B cell (primary cell): ENCODE measurements around the gene DPYD. TPM values are rescaled to one million over a fixed set of nuclear protein-coding genes. Genes with fewer than 3 reads are reported as not detected.

Experiments
- ATAC-seq: fragments of 200-7000 bp; cut with Tn5 transposase; one replicate; pipeline ENCODE4 v1.10.0; 2021; ENCODE audit warnings: low read depth, mild to moderate bottlenecking, moderate number of reproducible peaks, moderate library complexity
- CTCF ChIA-PET: fragments of 350-600 bp; sonication (Branson Sonifier 250); formaldehyde crosslinking; loops from one replicate; lab custom pipeline; 2021; ENCODE audit warnings: antibody characterized with exemption, inconsistent platforms; lab: Charles Lee
- POLR2A ChIA-PET: fragments of 350-600 bp; sonication (Branson Sonifier 250); formaldehyde crosslinking; loops from one replicate; lab custom pipeline; 2021; ENCODE audit warnings: antibody characterized with exemption; lab: Charles Lee
- DNase-seq: peaks from one replicate; pipeline ENCODE4 v3.0.0; 2013
- H2AFZ ChIP-seq: 2 replicates; pipeline ENCODE4 v1.6.1; 2012; ENCODE audit warnings: mild to moderate bottlenecking, low read depth, low read length; ENCODE audit not compliant: insufficient read depth, poor library complexity, severe bottlenecking
- H3K27ac ChIP-seq, 2 donors: 1 replicate in 1 of 2; 2 replicates in 1 of 2; pipeline ENCODE4 v1.5.1; 2012 to 2013; ENCODE audit warnings: low read length in 2 of 2, mild to moderate bottlenecking in 2 of 2, moderate library complexity in 1 of 2
- H3K27me3 ChIP-seq, 4 experiments: fragments of 200-600 bp in 1 of 4; sonication (generic) in 1 of 4; replicated peaks in 1 of 4; 1 replicate in 2 of 4; 2 replicates in 2 of 4; pipeline versions ENCODE4 v1.6.1 to v1.7.0; 2013 to 2016; ENCODE audit warnings: low read length in 3 of 4, mild to moderate bottlenecking in 2 of 4, mixed read lengths in 1 of 4, moderate library complexity in 1 of 4; ENCODE audit not compliant: insufficient read depth in 4 of 4, control insufficient read depth in 3 of 4; ENCODE audit errors: control extremely low read depth in 1 of 4
- H3K36me3 ChIP-seq, 2 experiments: replicated peaks in 1 of 2; 1 replicate in 1 of 2; 2 replicates in 1 of 2; pipeline versions ENCODE4 v1.6.1 to v1.7.1; 2013; ENCODE audit warnings: low read length in 1 of 2; ENCODE audit not compliant: insufficient read depth in 2 of 2, control insufficient read depth in 1 of 2; ENCODE audit errors: control extremely low read depth in 1 of 2, extremely low read depth in 1 of 2
- H3K4me1 ChIP-seq, 2 donors: fragments of 200-600 bp in 1 of 2; sonication (generic) in 1 of 2; 1 replicate in 1 of 2; 2 replicates in 1 of 2; pipeline versions ENCODE4 v1.5.1 to v1.6.1; 2013 to 2017; ENCODE audit warnings: low read length in 2 of 2; ENCODE audit not compliant: control insufficient read depth in 2 of 2, insufficient read depth in 2 of 2
- H3K4me2 ChIP-seq: replicated peaks from 2 replicates; pipeline ENCODE3; 2012; ENCODE audit warnings: mild to moderate bottlenecking, low read depth, low read length; ENCODE audit not compliant: poor library complexity, severe bottlenecking
- H3K4me3 ChIP-seq, 5 experiments: fragments of 200-600 bp in 1 of 5; sonication (generic) in 1 of 5; 1 replicate in 3 of 5; 2 replicates in 2 of 5; pipeline versions ENCODE4 v1.5.1 to v1.7.0; 2011 to 2016; ENCODE audit warnings: low read length in 4 of 5, mild to moderate bottlenecking in 4 of 5, low read depth in 2 of 5, control low read depth in 1 of 5, moderate library complexity in 1 of 5; ENCODE audit not compliant: insufficient read depth in 1 of 5; ENCODE audit errors: control extremely low read depth in 1 of 5, extremely low read depth in 1 of 5
- H3K79me2 ChIP-seq: fragments of 200-600 bp; sonication (generic); one replicate; pipeline ENCODE4 v1.6.0; 2016; ENCODE audit warnings: low read length; ENCODE audit not compliant: control insufficient read depth, insufficient read depth
- H3K9ac ChIP-seq: fragments of 200-600 bp; sonication (generic); 2 replicates; pipeline ENCODE4 v1.6.1; 2017; ENCODE audit warnings: mild to moderate bottlenecking, low read length, moderate library complexity
- H3K9me3 ChIP-seq, 3 donors: one replicate each; pipeline versions ENCODE4 v1.6.1 to v1.7.1; 2013; ENCODE audit warnings: low read length in 2 of 3; ENCODE audit not compliant: control insufficient read depth in 2 of 3, insufficient read depth in 1 of 3; ENCODE audit errors: control extremely low read depth in 1 of 3
- H4K20me1 ChIP-seq: 2 replicates; pipeline ENCODE4 v1.6.0; 2012; ENCODE audit warnings: mild to moderate bottlenecking, low read length; ENCODE audit not compliant: insufficient read depth, control insufficient read depth, poor library complexity, severe bottlenecking
- H3K27ac Mint-ChIP-seq: one replicate; pipeline ENCODE4 v1.8.0; 2021; ENCODE audit warnings: mixed read lengths
- H3K27me3 Mint-ChIP-seq: one replicate; pipeline ENCODE4 v1.8.0; 2021; ENCODE audit warnings: mixed read lengths
- H3K4me1 Mint-ChIP-seq: one replicate; pipeline ENCODE4 v1.8.0; 2021; ENCODE audit warnings: mixed read lengths
- H3K4me3 Mint-ChIP-seq: one replicate; pipeline ENCODE4 v1.8.0; 2021; ENCODE audit warnings: mixed read lengths
- H3K9me3 Mint-ChIP-seq: one replicate; pipeline ENCODE4 v1.8.0; 2022; ENCODE audit warnings: mixed read lengths; ENCODE audit not compliant: insufficient read depth
- EZH2 ChIP-seq: IDR thresholded peaks from 2 replicates; pipeline ENCODE4 v1.6.1; 2012; ENCODE audit warnings: borderline replicate concordance, low read depth, mild to moderate bottlenecking, moderate library complexity, low read length; ENCODE audit not compliant: insufficient read depth, poor library complexity, severe bottlenecking
- WGBS: methylation state at CpG from one replicate; pipeline ENCODE4 v1.1.5; 2013; ENCODE audit warnings: missing lambda C conversion rate; ENCODE audit not compliant: insufficient coverage; 5-methylcytosine and 5-hydroxymethylcytosine counted together
- intact Hi-C: fragments of 100-400 bp; cut with micrococcal nuclease; formaldehyde crosslinking; loops from one replicate; pipeline ENCODE4 v1.10.0; 2022
- polyA plus RNA-seq: library from polyadenylated mRNA; depleted of rRNA; stranded (reverse); fragments of >200 nt; gene quantifications from 2 replicates; pipeline ENCODE4 v1.2.3, GENCODE V29; 2012
- total RNA-seq, 2 donors: library from RNA; stranded (reverse); fragments of 120-200 nt in 1 of 2; gene quantifications; 1 replicate in 1 of 2; 2 replicates in 1 of 2; pipeline versions ENCODE4 v1.2.3 to v1.2.4, GENCODE V29; 2013 to 2022
- TF ChIP-seq, protein P1 (sequence below): fragments of 200-600 bp; IDR thresholded peaks from one replicate; pipeline ENCODE4 v1.8.0; 2022; ENCODE audit warnings: antibody characterized with exemption, mild to moderate bottlenecking

DPYD gene
- total and polyA plus RNA-seq, 2 donors (not counting 1 experiment from before 2014, with no cell fraction given), result 4.2 to 19.0 TPM

DNA sequence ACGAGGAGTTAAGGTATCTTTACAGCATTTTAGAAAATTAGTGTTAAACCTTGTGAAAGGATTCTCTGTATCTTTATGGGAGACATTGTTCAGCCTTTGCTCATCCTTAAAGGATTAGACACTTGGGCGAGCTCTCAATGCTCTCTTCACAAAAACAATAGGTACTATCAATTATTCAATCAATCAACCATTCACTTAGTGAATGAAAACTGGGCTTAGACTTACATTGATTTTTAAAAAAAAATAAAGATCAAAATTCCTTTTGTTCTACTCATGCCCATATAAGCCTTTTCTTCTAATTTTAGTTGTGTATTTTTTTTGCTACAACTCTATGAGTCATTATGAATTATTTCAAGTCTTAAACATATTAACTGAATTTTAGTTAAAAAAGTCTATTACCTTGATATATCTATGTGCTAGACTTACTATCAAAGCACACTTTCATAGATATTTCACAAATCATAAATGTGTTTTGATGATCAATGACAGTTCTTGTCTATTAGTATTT lies 181.2 kb downstream of the DPYD start:
- Mint-ChIP-seq H3K27ac (no peak overlapping the region), H3K27me3 (no peaks in the 10 kb centered on the region), H3K9me3 (no peaks in the 10 kb centered on the region), H3K4me1 (peaks cover 13% of the 10 kb centered on the region), H3K4me3 (no peak overlapping the region)
- no peak overlapping the region for H3K4me3 ChIP-seq
- H3K9ac ChIP-seq, result no peak overlapping the region
- H3K4me1 ChIP-seq, result peaks cover 4 to 5% of the 10 kb centered on the region in 2 donors
- ATAC-seq, result no peak
- no peak overlapping the region for H2AFZ ChIP-seq
- no peaks in the 10 kb centered on the region for H3K79me2 ChIP-seq
- no peak overlapping the region for H3K4me2 ChIP-seq
- H3K27me3 ChIP-seq, result no peaks in the 10 kb centered on the region
- H3K27ac ChIP-seq, result no peak overlapping the region
- no peaks in the 10 kb centered on the region for H3K9me3 ChIP-seq
- H3K36me3 ChIP-seq, result peaks cover 0 to 2% of the 10 kb centered on the region in 2 experiments
- H4K20me1 ChIP-seq, result no peaks in the 10 kb centered on the region
- TF ChIP-seq, protein P1, sequence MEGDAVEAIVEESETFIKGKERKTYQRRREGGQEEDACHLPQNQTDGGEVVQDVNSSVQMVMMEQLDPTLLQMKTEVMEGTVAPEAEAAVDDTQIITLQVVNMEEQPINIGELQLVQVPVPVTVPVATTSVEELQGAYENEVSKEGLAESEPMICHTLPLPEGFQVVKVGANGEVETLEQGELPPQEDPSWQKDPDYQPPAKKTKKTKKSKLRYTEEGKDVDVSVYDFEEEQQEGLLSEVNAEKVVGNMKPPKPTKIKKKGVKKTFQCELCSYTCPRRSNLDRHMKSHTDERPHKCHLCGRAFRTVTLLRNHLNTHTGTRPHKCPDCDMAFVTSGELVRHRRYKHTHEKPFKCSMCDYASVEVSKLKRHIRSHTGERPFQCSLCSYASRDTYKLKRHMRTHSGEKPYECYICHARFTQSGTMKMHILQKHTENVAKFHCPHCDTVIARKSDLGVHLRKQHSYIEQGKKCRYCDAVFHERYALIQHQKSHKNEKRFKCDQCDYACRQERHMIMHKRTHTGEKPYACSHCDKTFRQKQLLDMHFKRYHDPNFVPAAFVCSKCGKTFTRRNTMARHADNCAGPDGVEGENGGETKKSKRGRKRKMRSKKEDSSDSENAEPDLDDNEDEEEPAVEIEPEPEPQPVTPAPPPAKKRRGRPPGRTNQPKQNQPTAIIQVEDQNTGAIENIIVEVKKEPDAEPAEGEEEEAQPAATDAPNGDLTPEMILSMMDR, result no peak
- TF ChIP-seq EZH2, result no peak
- WGBS, result no CpG with 5 or more reads among the region's 2 CpGs
- CTCF ChIA-PET, result no interaction called here
- no peak for DNase-seq
- POLR2A ChIA-PET, result no interaction called here
- intact Hi-C loops, result loop anchor here (1.0 kb wide), 1 partner anchor 11 kb away; no protein-coding TSS in a partner anchor

DNA sequence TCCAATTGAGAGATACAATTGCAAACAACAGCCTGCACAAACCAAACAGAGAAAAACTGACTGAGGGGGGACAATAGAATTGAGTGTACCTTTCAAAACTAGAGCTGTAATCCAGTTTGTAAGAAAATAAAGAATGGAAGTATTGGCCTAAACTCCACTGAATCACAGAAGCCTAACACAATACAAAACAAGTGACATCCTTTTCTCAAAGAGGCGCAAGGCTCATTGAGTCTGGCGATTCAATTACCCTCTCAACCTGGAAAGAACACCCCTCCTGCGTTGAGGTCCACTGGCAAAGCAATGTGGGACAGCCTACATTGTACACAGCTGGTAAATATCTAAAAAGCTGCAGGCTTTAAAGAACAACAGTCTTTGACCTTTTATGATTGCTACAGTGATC lies 182.6 kb downstream of the DPYD start:
- no peak overlapping the region for H3K4me3 Mint-ChIP-seq
- H3K9me3 ChIP-seq, result no peaks in the 10 kb centered on the region
- no peaks in the 10 kb centered on the region for H3K27me3 Mint-ChIP-seq
- no peaks in the 10 kb centered on the region for H4K20me1 ChIP-seq
- no peaks in the 10 kb centered on the region for H3K79me2 ChIP-seq
- no peak overlapping the region for H3K27ac ChIP-seq
- no peak for DNase-seq
- WGBS, result 96% methylated on average over 3 of the region's 3 CpGs
- ATAC-seq, result no peak
- H3K27me3 ChIP-seq, result no peaks in the 10 kb centered on the region
- H3K27ac Mint-ChIP-seq, result no peak overlapping the region
- peaks cover 4 to 5% of the 10 kb centered on the region in 2 donors for H3K4me1 ChIP-seq
- peaks cover 13% of the 10 kb centered on the region for H3K4me1 Mint-ChIP-seq
- CTCF ChIA-PET, result no interaction called here
- H3K36me3 ChIP-seq, result peaks cover 0 to 2% of the 10 kb centered on the region in 2 experiments
- no peaks in the 10 kb centered on the region for H3K9me3 Mint-ChIP-seq
- H3K4me3 ChIP-seq, result no peak overlapping the region
- POLR2A ChIA-PET, result no interaction called here
- H3K4me2 ChIP-seq, result no peak overlapping the region
- intact Hi-C loops, result no loop called here
- H3K9ac ChIP-seq, result no peak overlapping the region
- H2AFZ ChIP-seq, result no peak overlapping the region
- TF ChIP-seq EZH2, result no peak
